GM12878 (cell line): ENCODE data around the gene ADAMTS14. TPM values are rescaled to one million over a fixed set of nuclear protein-coding genes. Genes with fewer than 3 reads are reported as not detected.

Experiments
- ATAC-seq: fragments of 200-7000 bp; cut with Tn5 transposase; 3 replicates; pipeline ENCODE4 v1.9.1; 2020; ENCODE audit warnings: mild to moderate bottlenecking, moderate library complexity
- BruUV-seq: library from RNA; stranded (reverse); fragments of 400-500 nt; replicated peaks from 2 replicates; lab custom pipeline; 2021; lab: Mats Ljungman, UMichigan
- CTCF ChIA-PET: fragments of 300-600 bp; sonication (Branson Sonifier 250); formaldehyde crosslinking; extraction: SDS; loops from one replicate; lab custom pipeline; 2021; ENCODE audit warnings: inconsistent platforms; lab: Yijun Ruan, JAX
- POLR2A ChIA-PET: fragments of 350-600 bp; formaldehyde crosslinking; extraction: SDS; loops from one replicate; lab custom pipeline; 2021; ENCODE audit warnings: inconsistent platforms; lab: Charles Lee
- RAD21 ChIA-PET: fragments of 300-600 bp; sonication (Branson Sonifier 250); formaldehyde crosslinking; loops from one replicate; lab custom pipeline; 2023; ENCODE audit warnings: antibody characterized with exemption; ENCODE audit not compliant: unreplicated experiment; lab: Charles Lee
- SMC1A ChIA-PET: fragments of 300-600 bp; sonication (Branson Sonifier 250); formaldehyde crosslinking; loops from one replicate; lab custom pipeline; 2023; ENCODE audit not compliant: unreplicated experiment, uncharacterized antibody; lab: Charles Lee
- DNase-seq: peaks from one replicate; pipeline ENCODE4 v3.0.0-alpha.2; 2011; ENCODE audit warnings: low read depth, low spot score
- FAIRE-seq: peaks from 3 replicates; lab custom pipeline; 2011; peaks lifted over from hg19 to GRCh38; lab: Jason Lieb, UNC
- H2AFZ ChIP-seq: 2 replicates; pipeline ENCODE4 v1.6.0; 2011; ENCODE audit warnings: low read depth, low read length, control low read depth; ENCODE audit not compliant: control insufficient read depth
- H3K27ac ChIP-seq: 2 replicates; pipeline ENCODE4 v1.5.1; 2011; ENCODE audit warnings: control low read depth; ENCODE audit not compliant: control insufficient read depth, insufficient read depth
- H3K27me3 ChIP-seq, 2 experiments: replicated peaks in 1 of 2; 2 replicates each; pipeline versions ENCODE4 v1.6.0 to v1.6.1; 2011; ENCODE audit warnings: low read length in 1 of 2; ENCODE audit not compliant: control insufficient read depth in 2 of 2, insufficient read depth in 2 of 2
- H3K36me3 ChIP-seq, 2 experiments: 2 replicates each; pipeline ENCODE4 v1.5.1; 2011; ENCODE audit warnings: low read length in 1 of 2; ENCODE audit not compliant: control insufficient read depth in 2 of 2, insufficient read depth in 2 of 2
- H3K4me1 ChIP-seq: 2 replicates; pipeline ENCODE4 v1.6.1; 2011; ENCODE audit warnings: mild to moderate bottlenecking, low read length, moderate library complexity, mixed read lengths; ENCODE audit not compliant: control insufficient read depth, insufficient read depth
- H3K4me2 ChIP-seq: 2 replicates; pipeline ENCODE4 v1.6.0; 2011; ENCODE audit warnings: control low read depth; ENCODE audit not compliant: control insufficient read depth, insufficient read depth
- H3K4me3 ChIP-seq: fragments of 200-600 bp; sonication (generic); 2 replicates; pipeline ENCODE4 v1.5.1; 2016
- H3K79me2 ChIP-seq: 2 replicates; pipeline ENCODE4 v1.6.0; 2011; ENCODE audit warnings: low read length; ENCODE audit not compliant: control insufficient read depth, insufficient read depth
- H3K9ac ChIP-seq: 2 replicates; pipeline ENCODE4 v1.8.0; 2011; ENCODE audit warnings: low read length, control low read depth, mixed read lengths; ENCODE audit not compliant: control insufficient read depth, insufficient read depth
- H3K9me3 ChIP-seq: replicated peaks from 3 replicates; pipeline ENCODE4 v1.5.1; 2011; ENCODE audit warnings: mild to moderate bottlenecking, low read length; ENCODE audit not compliant: control insufficient read depth, insufficient read depth
- H4K20me1 ChIP-seq: 2 replicates; pipeline ENCODE4 v1.6.0; 2011; ENCODE audit not compliant: control insufficient read depth, insufficient read depth
- BRCA1 ChIP-seq: IDR thresholded peaks from 2 replicates; pipeline ENCODE4 v1.6.1; 2011; ENCODE audit warnings: low read depth, low read length, improper control_type of control experiment
- HDAC6 ChIP-seq: fragments of 200-600 bp; sonication (generic); IDR thresholded peaks from one replicate; pipeline ENCODE4 v1.8.0; 2017; ENCODE audit warnings: antibody characterized with exemption; ENCODE audit not compliant: unreplicated experiment
- JUNB ChIP-seq: IDR thresholded peaks from 2 replicates; pipeline ENCODE4 v1.6.1; 2016; ENCODE audit warnings: antibody characterized with exemption, mild to moderate bottlenecking
- JUND ChIP-seq: IDR thresholded peaks from 2 replicates; pipeline ENCODE4 v1.6.1; 2012; ENCODE audit warnings: low read depth, mild to moderate bottlenecking, low read length, improper control_type of control experiment, moderate library complexity
- NBN ChIP-seq: fragments of 450-650 bp; IDR thresholded peaks from 2 replicates; pipeline ENCODE4 v1.6.1; 2016
- NRF1 ChIP-seq: conservative IDR thresholded peaks from 2 replicates; pipeline ENCODE4 v1.6.1; 2011; ENCODE audit warnings: mild to moderate bottlenecking, low read depth, low read length, improper control_type of control experiment
- SMAD5 ChIP-seq: IDR thresholded peaks from 2 replicates; pipeline ENCODE4 v1.6.1; 2016; ENCODE audit warnings: antibody characterized with exemption, low read depth
- SPI1 ChIP-seq: IDR thresholded peaks from 2 replicates; pipeline ENCODE4 v1.6.1; 2011; ENCODE audit warnings: low read depth, mild to moderate bottlenecking, low read length, moderate library complexity, borderline replicate concordance; ENCODE audit not compliant: insufficient read depth
- SRF ChIP-seq, 2 experiments: IDR thresholded peaks; 2 replicates each; pipeline ENCODE4 v1.6.1; 2011; ENCODE audit warnings: low read depth in 2 of 2, low read length in 2 of 2, mild to moderate bottlenecking in 1 of 2, moderate library complexity in 1 of 2
- TCF3 ChIP-seq: IDR thresholded peaks from 2 replicates; pipeline ENCODE4 v1.6.1; 2012; ENCODE audit warnings: low read depth, mild to moderate bottlenecking, low read length, borderline replicate concordance; ENCODE audit not compliant: insufficient read depth
- WGBS: methylation state at CpG from one replicate; pipeline ENCODE4 v1.1.6; 2016; ENCODE audit warnings: low lambda C conversion rate; ENCODE audit not compliant: insufficient replicate concordance, insufficient coverage; ENCODE audit errors: missing lambda C conversion rate; 5-methylcytosine and 5-hydroxymethylcytosine counted together
- in situ Hi-C: fragments of 300-500 bp; cut with MboI; formaldehyde crosslinking; loops from 9 replicates; pipeline ENCODE4 v1.14.3; 2018; ENCODE audit warnings: mixed read lengths
- intact Hi-C: fragments of 100-400 bp; cut with micrococcal nuclease; formaldehyde crosslinking; loops from one replicate; pipeline ENCODE4 v1.14.2; 2022; ENCODE audit not compliant: unreplicated experiment
- polyA plus RNA-seq, 11 experiments: library from polyadenylated mRNA; depleted of rRNA in 4 of 11; unstranded in 6 of 11; stranded (reverse) in 5 of 11; fragments of >200 nt; fragmentation: Nextera tagmentation in 4 of 11; fragmentation: Illumina TruSeq in 1 of 11; extraction: Ambion mirVana in 4 of 11; extraction: Trizol in 1 of 11; gene quantifications; 1 replicate in 1 of 11; 2 replicates in 10 of 11; pipeline versions ENCODE4 v1.2.1 to v1.2.3, GENCODE V29; 2011 to 2016; ENCODE audit warnings: inconsistent platforms in 2 of 11, missing spikeins in 2 of 11, low read depth in 1 of 11
- total RNA-seq, 4 experiments: library from RNA; depleted of rRNA in 3 of 4; stranded (reverse); fragments of >200 nt in 3 of 4; fragmentation: Illumina TruSeq in 1 of 4; extraction: Trizol in 1 of 4; gene quantifications; 2 replicates each; pipeline versions ENCODE4 v1.2.1 to v1.2.3, GENCODE V29; 2013 to 2021
- TF ChIP-seq, protein P1 (sequence below): fragments of 450-650 bp; IDR thresholded peaks from 2 replicates; pipeline ENCODE4 v1.6.1; 2016; ENCODE audit warnings: mild to moderate bottlenecking, moderate library complexity, borderline replicate concordance

ADAMTS14 gene
- total and polyA plus RNA-seq, 10 of the 15 experiments (the other 5 are each of a cell fraction or from before 2014, with no cell fraction given), result 0.03 to 0.05 TPM; not detected in 8

DNA sequence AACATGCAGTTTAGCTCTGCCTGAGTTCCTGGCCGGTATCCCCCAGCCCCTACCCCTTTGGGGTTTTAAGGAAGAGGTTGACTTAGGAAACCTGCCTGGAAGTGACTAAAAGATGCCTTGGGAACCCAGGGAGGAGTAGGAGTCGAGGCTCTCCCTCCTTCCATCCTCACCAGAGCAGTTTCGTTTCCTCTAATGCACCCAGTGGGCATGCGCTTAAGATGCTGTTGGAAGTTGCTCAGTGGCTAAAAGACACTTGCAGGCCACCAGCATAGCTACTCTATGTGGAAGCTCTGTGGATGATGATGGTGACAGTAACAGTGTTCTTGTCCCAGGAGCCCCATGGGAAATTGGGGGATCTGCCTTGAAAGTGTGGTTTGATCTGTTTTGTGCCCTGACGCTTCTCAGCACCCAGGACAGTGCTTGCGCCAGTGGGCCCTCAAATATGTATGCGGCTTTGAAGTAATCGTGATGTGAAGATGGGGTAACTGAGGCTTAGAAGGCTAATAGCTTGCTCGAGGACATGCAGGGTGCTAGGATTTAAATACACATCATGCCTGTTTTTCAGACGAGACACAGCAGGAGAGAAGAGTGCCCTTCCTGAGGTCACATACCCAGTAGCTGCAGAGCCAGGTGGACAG, 80.8 kb downstream of the ADAMTS14 start:
- RAD21 ChIA-PET, result interaction anchor here (1.1 to 2.1 kb wide), 2 partner anchors 194 to 204 kb away, joined by 3 to 6 read pairs; no protein-coding TSS in a partner anchor
- ATAC-seq (peak; percentile 57; the same call in 2 of the 3 replicates), FAIRE-seq (no peak), DNase-seq (no peak)
- no peaks in the 10 kb centered on the region for H4K20me1 ChIP-seq
- CTCF ChIA-PET, result interaction anchor here (2.1 to 3.4 kb wide), 3 partner anchors 135 to 292 kb away, joined by 5 to 24 read pairs (median 13); no protein-coding TSS in a partner anchor
- SMC1A ChIA-PET, result no interaction called here
- no peaks in the 10 kb centered on the region for H3K4me1 ChIP-seq
- H3K9me3 ChIP-seq, result no peaks in the 10 kb centered on the region
- H2AFZ ChIP-seq, result no peak overlapping the region
- POLR2A ChIA-PET, result no interaction called here
- H3K36me3 ChIP-seq, result no peaks in the 10 kb centered on the region
- intact Hi-C loops, result no loop called here
- TF ChIP-seq NBN (no peak), SPI1 (peak; percentile 31; the same call in 1 of the 2 replicates)
- H3K27ac ChIP-seq, result no peak overlapping the region
- H3K9ac ChIP-seq, result no peak overlapping the region
- BruUV-seq, result no TSS peak
- H3K4me3 ChIP-seq, result no peak overlapping the region
- in situ Hi-C loops, result no loop called here
- no peak overlapping the region for H3K4me2 ChIP-seq
- no peaks in the 10 kb centered on the region for H3K79me2 ChIP-seq
- WGBS, result 39% methylated on average over 10 of the region's 10 CpGs
- no peaks in the 10 kb centered on the region; a peak in 1 of 4 replicates for H3K27me3 ChIP-seq

DNA sequence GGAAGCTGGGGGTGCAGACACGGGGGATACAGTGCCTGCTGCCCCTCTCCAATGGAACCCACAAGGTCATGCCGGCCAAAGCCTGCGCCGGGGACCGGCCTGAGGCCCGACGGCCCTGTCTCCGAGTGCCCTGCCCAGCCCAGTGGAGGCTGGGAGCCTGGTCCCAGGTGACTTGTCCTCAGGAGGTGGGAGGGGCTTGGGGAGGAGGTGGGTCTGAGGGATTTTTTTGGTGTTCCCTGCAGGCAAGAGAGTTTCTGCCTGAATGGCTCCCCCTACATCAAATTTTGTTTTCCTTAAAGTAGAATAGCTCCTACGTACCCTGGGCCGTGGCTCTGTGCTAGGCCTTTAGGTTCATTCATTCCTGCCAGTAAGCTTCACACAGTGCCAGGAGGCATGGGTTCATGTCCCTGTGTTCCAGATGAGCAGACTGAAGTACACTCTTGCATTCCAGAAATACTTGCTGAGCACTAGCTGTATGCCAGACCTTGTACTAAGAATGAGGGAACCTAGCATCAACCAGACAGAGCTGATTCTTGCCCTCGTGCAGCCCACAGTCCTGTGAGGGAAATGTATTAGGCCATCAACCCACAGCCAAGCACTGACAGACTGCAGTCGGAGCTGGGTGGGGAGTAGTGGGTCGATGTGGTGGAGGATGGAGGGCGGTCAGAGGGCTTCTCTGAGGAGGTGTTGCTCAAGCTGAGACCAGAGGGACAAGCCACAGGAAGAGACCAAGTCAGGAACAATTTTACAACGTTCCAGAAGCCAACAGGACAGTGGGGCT, 81.7 kb downstream of the ADAMTS14 start:
- ChIA-PET CTCF (interaction anchor here (1.6 to 3.4 kb wide), 4 partner anchors 134 to 293 kb away, joined by 5 to 24 read pairs (median 10); no protein-coding TSS in a partner anchor), POLR2A (no interaction called here), RAD21 (interaction anchor here (0.7 to 2.1 kb wide), 2 partner anchors 195 to 533 kb away, joined by 3 to 6 read pairs; no protein-coding TSS in a partner anchor), SMC1A (interaction anchor here (0.9 to 1.0 kb wide), 2 partner anchors 8 to 17 kb away, joined by 3 read pairs; no protein-coding TSS in a partner anchor)
- in situ Hi-C loops, result no loop called here
- BruUV-seq, result no TSS peak
- Histone ChIP-seq H3K27me3 (no peaks in the 10 kb centered on the region; a peak in 1 of 4 replicates), H2AFZ (no peak overlapping the region), H3K79me2 (no peaks in the 10 kb centered on the region), H4K20me1 (no peaks in the 10 kb centered on the region), H3K4me3 (no peak overlapping the region), H3K4me2 (no peak overlapping the region), H3K27ac (no peak overlapping the region), H3K4me1 (no peaks in the 10 kb centered on the region), H3K9me3 (no peaks in the 10 kb centered on the region), H3K36me3 (no peaks in the 10 kb centered on the region), H3K9ac (no peak overlapping the region)
- intact Hi-C loops, result no loop called here
- 51% methylated on average over 15 of the region's 15 CpGs for WGBS
- FAIRE-seq (no peak), ATAC-seq (no peak), DNase-seq (no peak)
- TF ChIP-seq, protein P1, sequence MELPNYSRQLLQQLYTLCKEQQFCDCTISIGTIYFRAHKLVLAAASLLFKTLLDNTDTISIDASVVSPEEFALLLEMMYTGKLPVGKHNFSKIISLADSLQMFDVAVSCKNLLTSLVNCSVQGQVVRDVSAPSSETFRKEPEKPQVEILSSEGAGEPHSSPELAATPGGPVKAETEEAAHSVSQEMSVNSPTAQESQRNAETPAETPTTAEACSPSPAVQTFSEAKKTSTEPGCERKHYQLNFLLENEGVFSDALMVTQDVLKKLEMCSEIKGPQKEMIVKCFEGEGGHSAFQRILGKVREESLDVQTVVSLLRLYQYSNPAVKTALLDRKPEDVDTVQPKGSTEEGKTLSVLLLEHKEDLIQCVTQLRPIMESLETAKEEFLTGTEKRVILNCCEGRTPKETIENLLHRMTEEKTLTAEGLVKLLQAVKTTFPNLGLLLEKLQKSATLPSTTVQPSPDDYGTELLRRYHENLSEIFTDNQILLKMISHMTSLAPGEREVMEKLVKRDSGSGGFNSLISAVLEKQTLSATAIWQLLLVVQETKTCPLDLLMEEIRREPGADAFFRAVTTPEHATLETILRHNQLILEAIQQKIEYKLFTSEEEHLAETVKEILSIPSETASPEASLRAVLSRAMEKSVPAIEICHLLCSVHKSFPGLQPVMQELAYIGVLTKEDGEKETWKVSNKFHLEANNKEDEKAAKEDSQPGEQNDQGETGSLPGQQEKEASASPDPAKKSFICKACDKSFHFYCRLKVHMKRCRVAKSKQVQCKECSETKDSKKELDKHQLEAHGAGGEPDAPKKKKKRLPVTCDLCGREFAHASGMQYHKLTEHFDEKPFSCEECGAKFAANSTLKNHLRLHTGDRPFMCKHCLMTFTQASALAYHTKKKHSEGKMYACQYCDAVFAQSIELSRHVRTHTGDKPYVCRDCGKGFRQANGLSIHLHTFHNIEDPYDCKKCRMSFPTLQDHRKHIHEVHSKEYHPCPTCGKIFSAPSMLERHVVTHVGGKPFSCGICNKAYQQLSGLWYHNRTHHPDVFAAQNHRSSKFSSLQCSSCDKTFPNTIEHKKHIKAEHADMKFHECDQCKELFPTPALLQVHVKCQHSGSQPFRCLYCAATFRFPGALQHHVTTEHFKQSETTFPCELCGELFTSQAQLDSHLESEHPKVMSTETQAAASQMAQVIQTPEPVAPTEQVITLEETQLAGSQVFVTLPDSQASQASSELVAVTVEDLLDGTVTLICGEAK, result no peak
- no peak for TF ChIP-seq JUND
- TF ChIP-seq HDAC6, result no peak
- TF ChIP-seq SMAD5, result no peak
- no peak for TF ChIP-seq BRCA1
- no peak for TF ChIP-seq TCF3
- no peak for TF ChIP-seq JUNB
- TF ChIP-seq SRF (IDR thresholded peaks at IDR 0.05; ENCODE audit: low read depth in 2 of 2, low read length in 2 of 2), result no peak
- TF ChIP-seq NRF1, result no peak
